ENCODE measurements around the gene BPIFB1. TPM values are rescaled to one million over a fixed set of nuclear protein-coding genes. Genes with fewer than 3 reads are reported as not detected.

Gene BPIFB1
- total and polyA plus RNA-seq, 2 donors from 2014 or later: not detected

DNA sequence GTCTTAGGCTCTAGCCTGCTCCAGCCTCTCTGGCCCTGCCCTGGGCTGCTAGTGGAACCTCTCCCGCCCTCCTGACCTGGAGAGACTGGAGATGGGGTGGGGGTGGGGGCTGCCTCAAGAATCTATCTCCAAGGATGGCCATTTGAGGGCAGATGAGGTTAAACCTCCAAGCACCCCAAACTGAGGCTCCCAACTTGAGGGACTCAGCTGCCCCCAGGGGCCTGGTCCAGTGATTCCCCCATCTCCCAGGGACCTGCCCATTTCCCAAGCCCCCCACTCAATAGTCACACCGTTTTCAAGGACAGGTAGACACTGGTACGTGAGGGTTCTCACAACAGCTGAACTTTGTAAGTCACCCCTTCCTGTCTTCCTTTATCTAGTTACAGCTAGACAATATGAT lies 7.1 kb upstream of the BPIFB1 start:
- peaks cover 0 to 6% (median 0%) of the 10 kb centered on the region in 3 donors for H3K4me1 ChIP-seq (ENCODE audit: control insufficient read depth in 2 of 3, insufficient read depth in 2 of 3, low read depth in 1 of 3, low read length in 3 of 3)
- TF ChIP-seq, protein P1, sequence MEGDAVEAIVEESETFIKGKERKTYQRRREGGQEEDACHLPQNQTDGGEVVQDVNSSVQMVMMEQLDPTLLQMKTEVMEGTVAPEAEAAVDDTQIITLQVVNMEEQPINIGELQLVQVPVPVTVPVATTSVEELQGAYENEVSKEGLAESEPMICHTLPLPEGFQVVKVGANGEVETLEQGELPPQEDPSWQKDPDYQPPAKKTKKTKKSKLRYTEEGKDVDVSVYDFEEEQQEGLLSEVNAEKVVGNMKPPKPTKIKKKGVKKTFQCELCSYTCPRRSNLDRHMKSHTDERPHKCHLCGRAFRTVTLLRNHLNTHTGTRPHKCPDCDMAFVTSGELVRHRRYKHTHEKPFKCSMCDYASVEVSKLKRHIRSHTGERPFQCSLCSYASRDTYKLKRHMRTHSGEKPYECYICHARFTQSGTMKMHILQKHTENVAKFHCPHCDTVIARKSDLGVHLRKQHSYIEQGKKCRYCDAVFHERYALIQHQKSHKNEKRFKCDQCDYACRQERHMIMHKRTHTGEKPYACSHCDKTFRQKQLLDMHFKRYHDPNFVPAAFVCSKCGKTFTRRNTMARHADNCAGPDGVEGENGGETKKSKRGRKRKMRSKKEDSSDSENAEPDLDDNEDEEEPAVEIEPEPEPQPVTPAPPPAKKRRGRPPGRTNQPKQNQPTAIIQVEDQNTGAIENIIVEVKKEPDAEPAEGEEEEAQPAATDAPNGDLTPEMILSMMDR (IDR thresholded peaks at IDR 0.05; ENCODE audit: borderline replicate concordance, extremely low read depth, insufficient read depth): no peak
- no peak overlapping the region for H3K9ac ChIP-seq (ENCODE audit: low read length in 3 of 3)
- no peak overlapping the region for H3K4me3 ChIP-seq (ENCODE audit: low read length in 3 of 3)
- no peaks in the 10 kb centered on the region for H3K36me3 ChIP-seq (ENCODE audit: control insufficient read depth in 2 of 3, insufficient read depth in 3 of 3, low read length in 3 of 3)
- no peak overlapping the region for H3K27ac ChIP-seq (ENCODE audit: low read depth in 2 of 2, low read length in 2 of 2)
- DNase-seq: peak in 1 of 5 donors; percentile 15
- H3K27me3 ChIP-seq (ENCODE audit: control insufficient read depth, insufficient read depth, low read length): no peaks in the 10 kb centered on the region
- intact Hi-C loops (cut with DNase I): no loop called here
- H3K9me3 ChIP-seq (ENCODE audit: control insufficient read depth in 2 of 3, insufficient read depth in 1 of 3, low read length in 3 of 3): no peaks in the 10 kb centered on the region
- FAIRE-seq: no peak

DNA sequence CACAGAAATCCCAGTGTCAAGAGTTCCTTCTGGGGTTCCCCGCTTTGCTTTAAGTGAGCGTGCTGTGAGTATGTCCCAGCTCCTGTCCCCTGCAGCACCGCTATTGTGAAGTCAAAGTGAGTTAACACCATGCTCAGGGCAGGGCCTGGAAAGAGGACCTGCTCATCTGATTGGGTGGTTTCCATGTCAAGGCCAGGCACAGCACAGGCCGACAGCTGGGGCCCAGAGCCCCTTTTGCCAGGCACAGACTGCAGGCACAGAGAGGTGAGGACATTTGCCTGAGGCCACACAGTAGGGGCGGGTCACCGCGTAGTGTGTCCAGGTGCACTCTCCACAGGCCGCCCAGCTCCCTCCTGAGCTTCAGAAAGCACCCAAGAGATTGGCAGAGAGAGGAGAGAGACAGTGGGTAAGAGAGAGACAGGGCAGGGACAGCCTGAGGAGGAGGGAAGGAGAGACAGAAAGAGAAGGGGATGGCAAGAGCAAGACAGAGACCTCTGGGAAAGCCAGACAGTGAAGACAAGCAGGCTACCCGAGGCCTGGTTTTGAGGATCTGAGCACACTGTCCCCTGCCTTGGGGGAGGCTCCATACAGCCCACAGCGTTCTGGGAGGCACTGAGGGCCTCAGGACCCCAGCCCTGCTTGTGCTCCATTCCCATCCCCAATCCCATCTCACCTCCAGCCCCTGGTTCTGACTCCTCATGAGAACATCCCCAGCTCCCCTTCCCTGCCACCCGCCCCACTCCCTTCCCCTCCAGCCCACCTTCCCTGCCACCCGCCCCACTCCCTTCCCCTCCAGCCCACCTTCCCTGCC lies 6.5 kb upstream of the BPIFB1 start:
- Histone ChIP-seq H3K4me1 (ENCODE audit: control insufficient read depth in 2 of 3, insufficient read depth in 2 of 3, low read depth in 1 of 3, low read length in 3 of 3) (peaks cover 0 to 6% (median 0%) of the 10 kb centered on the region in 3 donors), H3K9ac (ENCODE audit: low read length in 3 of 3) (no peak overlapping the region), H3K27ac (ENCODE audit: low read depth in 2 of 2, low read length in 2 of 2) (no peak overlapping the region), H3K36me3 (ENCODE audit: control insufficient read depth in 2 of 3, insufficient read depth in 3 of 3, low read length in 3 of 3) (no peaks in the 10 kb centered on the region), H3K9me3 (ENCODE audit: control insufficient read depth in 2 of 3, insufficient read depth in 1 of 3, low read length in 3 of 3) (no peaks in the 10 kb centered on the region), H3K27me3 (ENCODE audit: control insufficient read depth, insufficient read depth, low read length) (no peaks in the 10 kb centered on the region), H3K4me3 (ENCODE audit: low read length in 3 of 3) (no peak overlapping the region)
- TF ChIP-seq, protein P1 (IDR thresholded peaks at IDR 0.05; ENCODE audit: borderline replicate concordance, extremely low read depth, insufficient read depth): no peak
- intact Hi-C loops (cut with DNase I): no loop called here
- DNase-seq (peak in 1 of 5 donors; percentile 22), FAIRE-seq (no peak)

DNA sequence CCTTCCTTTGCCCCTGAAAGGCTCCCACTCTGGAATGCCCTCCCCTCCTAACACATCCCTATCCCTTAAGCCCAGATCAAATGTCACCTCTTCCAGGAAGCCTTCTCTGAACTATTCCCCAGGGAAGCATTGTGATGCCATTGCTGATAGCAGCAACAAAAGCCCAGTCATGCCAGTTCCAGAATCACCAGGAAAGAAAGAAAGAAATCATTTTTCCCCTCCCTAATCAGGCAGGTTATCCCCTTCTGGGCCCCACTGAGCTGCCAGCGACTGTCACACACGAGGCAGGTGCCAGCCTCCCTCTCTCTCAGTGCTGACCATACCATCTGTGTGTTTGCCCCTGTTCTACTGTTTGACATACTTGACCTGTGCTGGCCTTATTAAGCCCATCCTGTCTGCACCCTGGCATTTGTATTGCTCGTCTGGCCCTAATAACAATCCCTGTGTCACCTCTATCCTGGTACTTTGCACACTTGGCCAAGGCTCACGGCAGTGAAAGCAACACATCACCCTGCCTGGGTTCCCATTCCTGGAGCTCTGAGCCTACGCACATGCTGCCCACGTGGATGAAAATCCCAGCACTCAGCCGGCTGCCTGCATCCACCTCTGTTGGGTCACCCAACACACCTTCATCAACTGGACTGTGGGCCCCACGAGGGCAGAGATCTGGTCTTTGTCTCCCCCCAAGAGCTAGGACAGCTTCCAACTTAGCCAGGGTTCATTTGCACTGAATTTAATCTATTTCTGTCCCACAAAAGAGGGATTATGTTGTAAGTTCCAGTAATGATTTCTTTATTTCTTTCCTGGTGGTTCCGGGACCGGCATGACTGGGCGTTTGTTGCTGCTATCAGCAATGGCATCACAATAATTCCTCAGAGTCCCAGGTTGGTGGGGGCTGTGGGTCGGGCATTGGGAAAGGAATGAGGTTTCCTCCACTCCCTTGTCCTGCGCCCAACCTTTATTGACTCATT lies 5.3 kb upstream of the BPIFB1 start:
- DNase-seq: peak in 2 of 5 donors; percentile 13 to 17
- no peak for FAIRE-seq
- peaks cover 0 to 6% (median 0%) of the 10 kb centered on the region in 3 donors for H3K4me1 ChIP-seq (ENCODE audit: control insufficient read depth in 2 of 3, insufficient read depth in 2 of 3, low read depth in 1 of 3, low read length in 3 of 3)
- no peaks in the 10 kb centered on the region for H3K27me3 ChIP-seq (ENCODE audit: control insufficient read depth, insufficient read depth, low read length)
- no peaks in the 10 kb centered on the region for H3K36me3 ChIP-seq (ENCODE audit: control insufficient read depth in 2 of 3, insufficient read depth in 3 of 3, low read length in 3 of 3)
- intact Hi-C loops (cut with DNase I): no loop called here
- H3K9me3 ChIP-seq (ENCODE audit: control insufficient read depth in 2 of 3, insufficient read depth in 1 of 3, low read length in 3 of 3): no peaks in the 10 kb centered on the region
- peak overlapping the region; percentile 61 to 70 for H3K27ac ChIP-seq (ENCODE audit: low read depth in 2 of 2, low read length in 2 of 2)
- no peak overlapping the region for H3K9ac ChIP-seq (ENCODE audit: low read length in 3 of 3)
- TF ChIP-seq, protein P1 (IDR thresholded peaks at IDR 0.05; ENCODE audit: borderline replicate concordance, extremely low read depth, insufficient read depth): no peak
- no peak overlapping the region for H3K4me3 ChIP-seq (ENCODE audit: low read length in 3 of 3)
